K562 (cell line): ENCODE results near the gene TNN. TPM values are rescaled to one million over a fixed set of nuclear protein-coding genes. Genes with fewer than 3 reads are reported as not detected.

Experiments
- BCL6 ChIP-seq: fragments of 250-450 bp; sonication (Bioruptor Pico); IDR thresholded peaks from 2 replicates; pipeline ENCODE4 v1.4.0; 2020
- ELF1 ChIP-seq: fragments of 200-800 bp; sonication (Bioruptor generic); IDR thresholded peaks from 2 replicates; pipeline ENCODE4 v1.6.1; 2016; ENCODE audit warnings: missing genetic modification characterization, missing compliant biosample characterization
- HMGXB4 ChIP-seq: sonication (generic); formaldehyde crosslinking; IDR thresholded peaks from 2 replicates; pipeline ENCODE4 v1.8.1; 2023; ENCODE audit warnings: mild to moderate bottlenecking, missing genetic modification reagents
- MTA3 ChIP-seq: fragments of 450-650 bp; formaldehyde crosslinking; IDR thresholded peaks from 2 replicates; pipeline ENCODE4 v1.6.1; 2017; ENCODE audit warnings: mild to moderate bottlenecking, borderline replicate concordance
- NFATC3 ChIP-seq: fragments of 450-650 bp; IDR thresholded peaks from 2 replicates; pipeline ENCODE4 v1.6.1; 2017; ENCODE audit warnings: mild to moderate bottlenecking
- PREB ChIP-seq: sonication (generic); formaldehyde crosslinking; IDR thresholded peaks from 2 replicates; pipeline ENCODE4 v1.8.1; 2023; ENCODE audit warnings: mild to moderate bottlenecking, missing genetic modification reagents
- RAD21 ChIP-seq, 2 experiments: fragments of 250-450 bp in 1 of 2; fragments of 450-650 bp in 1 of 2; sonication (Bioruptor Pico) in 1 of 2; formaldehyde crosslinking in 1 of 2; IDR thresholded peaks in 1 of 2; conservative IDR thresholded peaks in 1 of 2; 2 replicates each; pipeline versions ENCODE4 v1.4.0 to v1.8.0; 2020 to 2022; ENCODE audit warnings: mild to moderate bottlenecking in 2 of 2, moderate library complexity in 1 of 2
- RB1 ChIP-seq: fragments of 450-650 bp; IDR thresholded peaks from 2 replicates; pipeline ENCODE4 v1.6.1; 2017; ENCODE audit warnings: low read depth, mild to moderate bottlenecking
- RHOXF2B ChIP-seq: fragments of 250-450 bp; sonication (Bioruptor Pico); conservative IDR thresholded peaks from 2 replicates; pipeline ENCODE4 v1.5.1; 2021
- SIN3B ChIP-seq: fragments of 450-650 bp; IDR thresholded peaks from 2 replicates; pipeline ENCODE4 v1.6.1; 2017; ENCODE audit warnings: low read depth, mild to moderate bottlenecking, moderate library complexity
- SIX5 ChIP-seq, 2 experiments: IDR thresholded peaks; 2 replicates each; pipeline ENCODE4 v1.6.1; 2011; ENCODE audit warnings: low read length in 2 of 2, borderline replicate concordance in 1 of 2, low read depth in 1 of 2, mild to moderate bottlenecking in 1 of 2, moderate library complexity in 1 of 2; ENCODE audit not compliant: insufficient read depth in 1 of 2
- SMAD3 ChIP-seq: fragments of 450-650 bp; formaldehyde crosslinking; conservative IDR thresholded peaks from 2 replicates; pipeline ENCODE4 v1.4.0; 2020; ENCODE audit warnings: mild to moderate bottlenecking
- SMARCB1 ChIP-seq: IDR thresholded peaks from 2 replicates; pipeline ENCODE4 v1.6.1; 2011; ENCODE audit warnings: improper control_type of control experiment, low read depth; ENCODE audit not compliant: insufficient read length
- TAF9B ChIP-seq: fragments of 450-650 bp; IDR thresholded peaks from 2 replicates; pipeline ENCODE4 v1.6.1; 2018; ENCODE audit warnings: mild to moderate bottlenecking; ENCODE audit not compliant: partially characterized antibody
- TAL1 ChIP-seq: fragments of 450-650 bp; IDR thresholded peaks from 2 replicates; pipeline ENCODE4 v1.6.1; 2016; ENCODE audit warnings: mild to moderate bottlenecking
- THRA ChIP-seq: fragments of 450-650 bp; IDR thresholded peaks from 2 replicates; pipeline ENCODE4 v1.6.1; 2017; ENCODE audit warnings: mild to moderate bottlenecking, moderate library complexity
- THRAP3 ChIP-seq: fragments of 450-650 bp; IDR thresholded peaks from 2 replicates; pipeline ENCODE4 v1.6.1; 2016; ENCODE audit warnings: mild to moderate bottlenecking, inconsistent platforms, borderline replicate concordance
- THRB ChIP-seq: fragments of 450-650 bp; formaldehyde crosslinking; conservative IDR thresholded peaks from 2 replicates; pipeline ENCODE4 v1.4.0; 2022; ENCODE audit warnings: mild to moderate bottlenecking, missing genetic modification characterization
- TSC22D4 ChIP-seq: fragments of 450-650 bp; IDR thresholded peaks from 2 replicates; pipeline ENCODE4 v1.6.1; 2016; ENCODE audit warnings: missing genetic modification characterization, missing biosample characterization, control low read depth
- ZKSCAN3 ChIP-seq: fragments of 250-450 bp; sonication (Bioruptor Pico); IDR thresholded peaks from 2 replicates; pipeline ENCODE4 v1.4.0; 2020
- ZNF561 ChIP-seq: fragments of 450-650 bp; formaldehyde crosslinking; conservative IDR thresholded peaks from 2 replicates; pipeline ENCODE4 v1.4.0; 2020; ENCODE audit warnings: mild to moderate bottlenecking, moderate library complexity
- ZNF57 ChIP-seq: fragments of 450-650 bp; formaldehyde crosslinking; IDR thresholded peaks from 2 replicates; pipeline ENCODE4 v1.4.0; 2020; ENCODE audit warnings: mild to moderate bottlenecking, moderate library complexity
- ZNF76 ChIP-seq: fragments of 250-450 bp; sonication (Bioruptor Pico); IDR thresholded peaks from 2 replicates; pipeline ENCODE4 v1.4.0; 2020; ENCODE audit warnings: mild to moderate bottlenecking, moderate library complexity, borderline replicate concordance
- ZNF79 ChIP-seq: fragments of 250-450 bp; sonication (Bioruptor Pico); IDR thresholded peaks from 2 replicates; pipeline ENCODE4 v1.4.0; 2020; ENCODE audit warnings: low read depth, mild to moderate bottlenecking, moderate library complexity
- polyA plus RNA-seq, 8 experiments: library from polyadenylated mRNA; depleted of rRNA in 4 of 8; stranded (reverse) in 5 of 8; unstranded in 3 of 8; fragments of >200 nt; fragmentation: Nextera tagmentation in 2 of 8; fragmentation: Illumina TruSeq in 1 of 8; extraction: Ambion mirVana in 2 of 8; extraction: Trizol in 1 of 8; gene quantifications; 2 replicates each; pipeline versions ENCODE4 v1.2.1 to v1.2.3, GENCODE V29; 2011 to 2014; ENCODE audit warnings: inconsistent platforms in 1 of 8, missing spikeins in 1 of 8
- total RNA-seq, 7 experiments: library from RNA; depleted of rRNA in 6 of 7; stranded (reverse); fragments of >200 nt in 6 of 7; fragmentation: Illumina TruSeq in 2 of 7; extraction: Trizol in 2 of 7; gene quantifications; 2 replicates each; pipeline versions ENCODE4 v1.2.1 to v1.2.3, GENCODE V29; 2011 to 2021; ENCODE audit warnings: low replicate concordance in 1 of 7

Gene TNN
- total and polyA plus RNA-seq, 9 of the 15 experiments (the other 6 are each of a cell fraction or from before 2014, with no cell fraction given): 0.01 to 0.09 (median 0.07) TPM; not detected in 4

- TF ChIP-seq SIX5 (IDR thresholded peaks at IDR 0.05; ENCODE audit: borderline replicate concordance in 1 of 2, insufficient read depth in 1 of 2, low read depth in 1 of 2, low read length in 2 of 2) (peak in 1 of 2 experiments; percentile 54; a peak in 1 of 4 replicates), SIN3B (peak; percentile 91), RB1 (no peak), ZNF57 (CRISPR knock-in tag) (no peak), MTA3 (peak; percentile 66; the same call in 1 of the 2 replicates), ELF1 (tag) (peak; percentile 83), THRA (no peak), ZKSCAN3 (CRISPR knock-in tag) (no peak), RAD21 (CRISPR knock-in tag; conservative IDR thresholded peaks at IDR 0.05 in 1 of 2, IDR thresholded peaks at IDR 0.05 in 1 of 2) (no peak), ZNF76 (CRISPR knock-in tag) (no peak), HMGXB4 (CRISPR knock-in tag) (0 out of 2 replicates have a peak, but pooled peaks have one; percentile 38), THRB (CRISPR knock-in tag) (no peak), TAL1 (no peak), RHOXF2B (CRISPR knock-in tag) (no peak), TAF9B (peak; percentile 96), NFATC3 (0 out of 2 replicates have a peak, but pooled peaks have one; percentile 29), SMAD3 (0 out of 2 replicates have a peak, but pooled peaks have one; percentile 58), PREB (CRISPR knock-in tag) (peak; percentile 99), ZNF561 (no peak), BCL6 (CRISPR knock-in tag) (no peak), TSC22D4 (tag) (no peak), SMARCB1 (no peak), THRAP3 (no peak; the same call in 1 of the 2 replicates), ZNF79 (no peak)
These were observed 44.4 kb upstream of the TNN start, which contains the start of gene MRPS14 (continued) for GRCh38 chr1:175023043-175023921.
